Measurements from ENCODE around the gene LHX4. TPM values are rescaled to one million over a fixed set of nuclear protein-coding genes. Genes with fewer than 3 reads are reported as not detected.
A peak's percentile ranks its signal among the peaks of the same experiment; 100 is the strongest.

The LHX4 gene
- total RNA-seq, 2 donors from 2014 or later, result not detected

- H3K36me3 ChIP-seq (ENCODE audit: control insufficient read depth, insufficient read depth, low read length), result peaks cover 13% of the 10 kb centered on the region
- no peaks in the 10 kb centered on the region for H3K27me3 Mint-ChIP-seq (ENCODE audit: insufficient read depth)
- peaks cover 3% of the 10 kb centered on the region for H3K4me1 Mint-ChIP-seq
- no peak overlapping the region for H3K9ac ChIP-seq (ENCODE audit: extremely low read depth, low read length, poor library complexity, severe bottlenecking)
- no peaks in the 10 kb centered on the region for H3K9me3 ChIP-seq (ENCODE audit: control insufficient read depth, low read length)
- no peak for DNase-seq
- H3K27ac Mint-ChIP-seq, result peak overlapping the region; percentile 39
- no peak overlapping the region for H3K4me3 ChIP-seq (ENCODE audit: low read length)
- no peaks in the 10 kb centered on the region for H3K9me3 Mint-ChIP-seq
- no peaks in the 10 kb centered on the region for H3K4me1 ChIP-seq (ENCODE audit: control insufficient read depth, insufficient read depth, low read length)
- no peak for TF ChIP-seq CTCF (conservative IDR thresholded peaks at IDR 0.05)
- 87 to 90% methylated on average over 5 of the region's 5 CpGs for WGBS, 2 experiments (ENCODE audit: insufficient coverage in 1 of 2, insufficient read length in 1 of 2)
- no peak overlapping the region for H3K27ac ChIP-seq (ENCODE audit: low read depth, low read length)
- no peak overlapping the region for H3K4me3 Mint-ChIP-seq
- H3K27me3 ChIP-seq (ENCODE audit: control insufficient read depth, insufficient read depth, low read length, poor library complexity, severe bottlenecking), result no peaks in the 10 kb centered on the region
- H3K36me3 Mint-ChIP-seq (ENCODE audit: low read depth), result peaks cover 38% of the 10 kb centered on the region
These were observed 47.6 kb downstream of the LHX4 start for GRCh38 chr1:180277476-180278193.

GRCh38 chr1:180278194-180278515 lies 48.1 kb downstream of the LHX4 start:
- WGBS, 2 experiments (ENCODE audit: insufficient coverage in 1 of 2, insufficient read length in 1 of 2), result 93% methylated on average over 2 of the region's 2 CpGs
- no peak for DNase-seq
- H3K4me3 Mint-ChIP-seq, result no peak overlapping the region
- Histone ChIP-seq H3K36me3 (ENCODE audit: control insufficient read depth, insufficient read depth, low read length) (peaks cover 13% of the 10 kb centered on the region), H3K27me3 (ENCODE audit: control insufficient read depth, insufficient read depth, low read length, poor library complexity, severe bottlenecking) (no peaks in the 10 kb centered on the region), H3K27ac (ENCODE audit: low read depth, low read length) (no peak overlapping the region), H3K9me3 (ENCODE audit: control insufficient read depth, low read length) (no peaks in the 10 kb centered on the region), H3K9ac (ENCODE audit: extremely low read depth, low read length, poor library complexity, severe bottlenecking) (no peak overlapping the region), H3K4me1 (ENCODE audit: control insufficient read depth, insufficient read depth, low read length) (no peaks in the 10 kb centered on the region), H3K4me3 (ENCODE audit: low read length) (no peak overlapping the region)
- peaks cover 3% of the 10 kb centered on the region for H3K4me1 Mint-ChIP-seq
- no peak for TF ChIP-seq CTCF (conservative IDR thresholded peaks at IDR 0.05)
- peaks cover 38% of the 10 kb centered on the region for H3K36me3 Mint-ChIP-seq (ENCODE audit: low read depth)
- H3K27ac Mint-ChIP-seq, result peak overlapping the region; percentile 39
- no peaks in the 10 kb centered on the region for H3K9me3 Mint-ChIP-seq
- no peaks in the 10 kb centered on the region for H3K27me3 Mint-ChIP-seq (ENCODE audit: insufficient read depth)

GRCh38 chr1:180278596-180279395 lies 48.7 kb downstream of the LHX4 start:
- 88 to 97% methylated on average over 4 to 9 of the region's 9 CpGs for WGBS, 2 experiments (ENCODE audit: insufficient coverage in 1 of 2, insufficient read length in 1 of 2)
- Histone ChIP-seq H3K36me3 (ENCODE audit: control insufficient read depth, insufficient read depth, low read length) (peaks cover 10% of the 10 kb centered on the region), H3K27me3 (ENCODE audit: control insufficient read depth, insufficient read depth, low read length, poor library complexity, severe bottlenecking) (no peaks in the 10 kb centered on the region), H3K4me1 (ENCODE audit: control insufficient read depth, insufficient read depth, low read length) (no peaks in the 10 kb centered on the region), H3K9ac (ENCODE audit: extremely low read depth, low read length, poor library complexity, severe bottlenecking) (no peak overlapping the region), H3K9me3 (ENCODE audit: control insufficient read depth, low read length) (no peaks in the 10 kb centered on the region), H3K27ac (ENCODE audit: low read depth, low read length) (no peak overlapping the region), H3K4me3 (ENCODE audit: low read length) (no peak overlapping the region)
- DNase-seq, result no peak
- Mint-ChIP-seq H3K4me1 (peaks cover 3% of the 10 kb centered on the region), H3K27me3 (ENCODE audit: insufficient read depth) (no peaks in the 10 kb centered on the region), H3K27ac (no peak overlapping the region), H3K4me3 (no peak overlapping the region), H3K9me3 (no peaks in the 10 kb centered on the region), H3K36me3 (ENCODE audit: low read depth) (peaks cover 32% of the 10 kb centered on the region)
- no peak for TF ChIP-seq CTCF (conservative IDR thresholded peaks at IDR 0.05)
